Stomach (tissue), 4 donors: ENCODE results near the gene KCNIP3.

ENCODE experiments used
- POLR2AphosphoS5 ChIP-seq, 3 donors: sonication (generic); formaldehyde crosslinking; IDR thresholded peaks; one replicate each; pipeline ENCODE4 v1.6.1; 2016; ENCODE audit warnings: antibody characterized with exemption in 3 of 3
- TF ChIP-seq, protein P1 (sequence below), 7 experiments: fragments of 450-650 bp in 4 of 7; fragments of 200-600 bp in 3 of 7; sonication (generic) in 3 of 7; IDR thresholded peaks; one replicate each; pipeline ENCODE4 v1.5.1; 2016 to 2019; ENCODE audit warnings: antibody characterized with exemption in 7 of 7, control low read depth in 2 of 7, mild to moderate bottlenecking in 1 of 7

GRCh38 chr2:95295376-95295775, 1.8 kb upstream of the KCNIP3 start:
- TF ChIP-seq, protein P1, sequence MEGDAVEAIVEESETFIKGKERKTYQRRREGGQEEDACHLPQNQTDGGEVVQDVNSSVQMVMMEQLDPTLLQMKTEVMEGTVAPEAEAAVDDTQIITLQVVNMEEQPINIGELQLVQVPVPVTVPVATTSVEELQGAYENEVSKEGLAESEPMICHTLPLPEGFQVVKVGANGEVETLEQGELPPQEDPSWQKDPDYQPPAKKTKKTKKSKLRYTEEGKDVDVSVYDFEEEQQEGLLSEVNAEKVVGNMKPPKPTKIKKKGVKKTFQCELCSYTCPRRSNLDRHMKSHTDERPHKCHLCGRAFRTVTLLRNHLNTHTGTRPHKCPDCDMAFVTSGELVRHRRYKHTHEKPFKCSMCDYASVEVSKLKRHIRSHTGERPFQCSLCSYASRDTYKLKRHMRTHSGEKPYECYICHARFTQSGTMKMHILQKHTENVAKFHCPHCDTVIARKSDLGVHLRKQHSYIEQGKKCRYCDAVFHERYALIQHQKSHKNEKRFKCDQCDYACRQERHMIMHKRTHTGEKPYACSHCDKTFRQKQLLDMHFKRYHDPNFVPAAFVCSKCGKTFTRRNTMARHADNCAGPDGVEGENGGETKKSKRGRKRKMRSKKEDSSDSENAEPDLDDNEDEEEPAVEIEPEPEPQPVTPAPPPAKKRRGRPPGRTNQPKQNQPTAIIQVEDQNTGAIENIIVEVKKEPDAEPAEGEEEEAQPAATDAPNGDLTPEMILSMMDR (IDR thresholded peaks at IDR 0.05) = no peak
- no peak for TF ChIP-seq POLR2AphosphoS5 (IDR thresholded peaks at IDR 0.05)
